Effector memory CD8-positive, alpha-beta T cell (primary cell): ENCODE results near the gene BAHCC1.

Source experiments
- ATAC-seq: fragments of 150-1000 bp; cut with Tn5 transposase; replicated peaks from 2 replicates; pipeline ENCODE4 v1.10.0; 2021; ENCODE audit warnings: mild to moderate bottlenecking, moderate library complexity
- DNase-seq, 3 experiments: peaks; one replicate each; pipeline ENCODE4 v3.0.0; 2021
- H3K27ac Mint-ChIP-seq, 2 donors: one replicate each; pipeline ENCODE4 v1.8.0; 2022; ENCODE audit warnings: mild to moderate bottlenecking in 2 of 2, mixed read lengths in 2 of 2, moderate library complexity in 2 of 2
- H3K27me3 Mint-ChIP-seq, 2 donors: one replicate each; pipeline ENCODE4 v1.8.0; 2022; ENCODE audit warnings: mixed read lengths in 2 of 2
- H3K36me3 Mint-ChIP-seq: one replicate; pipeline ENCODE4 v1.8.0; 2022; ENCODE audit warnings: mild to moderate bottlenecking, moderate library complexity, mixed read lengths; ENCODE audit not compliant: insufficient read depth
- H3K4me1 Mint-ChIP-seq, 2 donors: one replicate each; pipeline ENCODE4 v1.8.0; 2022; ENCODE audit warnings: low read depth in 2 of 2, mixed read lengths in 2 of 2
- H3K4me3 Mint-ChIP-seq, 2 donors: one replicate each; pipeline ENCODE4 v1.8.0; 2022; ENCODE audit warnings: mild to moderate bottlenecking in 2 of 2, mixed read lengths in 2 of 2, moderate library complexity in 2 of 2
- H3K9me3 Mint-ChIP-seq, 2 donors: one replicate each; pipeline ENCODE4 v1.8.0; 2022; ENCODE audit warnings: mixed read lengths in 2 of 2

The BAHCC1 gene

DNA sequence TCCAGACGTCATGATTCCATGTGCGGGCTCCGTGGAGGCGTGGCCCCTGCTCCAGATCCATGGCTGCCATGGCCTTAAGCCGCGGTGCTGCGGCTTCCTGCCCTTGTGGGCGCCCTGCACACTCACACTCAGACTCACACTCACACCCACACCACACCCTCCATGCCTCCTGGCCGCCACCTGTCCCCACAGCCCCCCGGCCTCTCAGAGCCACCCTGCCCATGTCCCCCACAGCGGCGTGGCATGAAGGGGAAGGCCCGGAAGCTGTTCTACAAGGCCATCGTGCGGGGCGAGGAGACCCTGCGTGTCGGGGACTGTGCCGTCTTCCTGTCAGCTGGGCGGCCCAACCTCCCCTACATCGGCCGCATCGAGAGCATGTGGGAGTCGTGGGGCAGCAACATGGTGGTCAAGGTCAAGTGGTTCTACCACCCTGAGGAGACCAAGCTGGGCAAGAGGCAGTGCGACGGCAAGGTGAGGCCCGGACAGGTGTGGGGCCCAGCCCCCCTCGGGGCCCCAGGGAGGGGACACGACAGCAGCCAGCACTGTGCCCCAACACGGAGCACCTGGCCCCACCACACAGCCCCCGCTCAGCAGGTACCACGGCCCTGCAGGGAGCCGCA is 67.4 kb downstream of the BAHCC1 start:
- no peaks in the 10 kb centered on the region for H3K4me1 Mint-ChIP-seq
- H3K4me3 Mint-ChIP-seq: no peak overlapping the region
- H3K27me3 Mint-ChIP-seq: peaks cover 0 to 15% of the 10 kb centered on the region in 2 donors
- no peak for DNase-seq
- H3K27ac Mint-ChIP-seq: no peak overlapping the region
- no peaks in the 10 kb centered on the region for H3K9me3 Mint-ChIP-seq
- ATAC-seq: no peak
- H3K36me3 Mint-ChIP-seq: no peaks in the 10 kb centered on the region

GRCh38 chr17:81463506-81463905 is 68.2 kb downstream of the BAHCC1 start:
- Mint-ChIP-seq H3K4me1 (no peaks in the 10 kb centered on the region), H3K27ac (no peak overlapping the region), H3K27me3 (peaks cover 0 to 15% of the 10 kb centered on the region in 2 donors), H3K4me3 (no peak overlapping the region), H3K9me3 (no peaks in the 10 kb centered on the region), H3K36me3 (no peaks in the 10 kb centered on the region)
- ATAC-seq (no peak), DNase-seq (no peak)

- no peak for DNase-seq
- Mint-ChIP-seq H3K36me3 (no peaks in the 10 kb centered on the region), H3K9me3 (no peaks in the 10 kb centered on the region), H3K27ac (no peak overlapping the region), H3K4me1 (no peaks in the 10 kb centered on the region), H3K4me3 (no peak overlapping the region), H3K27me3 (peaks cover 0 to 15% of the 10 kb centered on the region in 2 donors)
- ATAC-seq: no peak
Observed at GRCh38 chr17:81464586-81464985, 69.3 kb downstream of the BAHCC1 start.

GRCh38 chr17:81465910-81466309 is 70.7 kb downstream of the BAHCC1 start:
- Mint-ChIP-seq H3K36me3 (no peaks in the 10 kb centered on the region), H3K4me3 (no peak overlapping the region), H3K27me3 (peaks cover 0 to 15% of the 10 kb centered on the region in 2 donors), H3K27ac (no peak overlapping the region), H3K9me3 (no peaks in the 10 kb centered on the region), H3K4me1 (no peaks in the 10 kb centered on the region)
- no peak for ATAC-seq
- no peak for DNase-seq

GRCh38 chr17:81466564-81467472 is 71.6 kb downstream of the BAHCC1 start:
- H3K9me3 Mint-ChIP-seq: no peaks in the 10 kb centered on the region
- no peaks in the 10 kb centered on the region for H3K4me1 Mint-ChIP-seq
- no peak overlapping the region for H3K4me3 Mint-ChIP-seq
- peaks cover 0 to 15% of the 10 kb centered on the region in 2 donors for H3K27me3 Mint-ChIP-seq
- no peak for ATAC-seq
- no peak overlapping the region for H3K27ac Mint-ChIP-seq
- DNase-seq: no peak
- no peaks in the 10 kb centered on the region for H3K36me3 Mint-ChIP-seq

DNA sequence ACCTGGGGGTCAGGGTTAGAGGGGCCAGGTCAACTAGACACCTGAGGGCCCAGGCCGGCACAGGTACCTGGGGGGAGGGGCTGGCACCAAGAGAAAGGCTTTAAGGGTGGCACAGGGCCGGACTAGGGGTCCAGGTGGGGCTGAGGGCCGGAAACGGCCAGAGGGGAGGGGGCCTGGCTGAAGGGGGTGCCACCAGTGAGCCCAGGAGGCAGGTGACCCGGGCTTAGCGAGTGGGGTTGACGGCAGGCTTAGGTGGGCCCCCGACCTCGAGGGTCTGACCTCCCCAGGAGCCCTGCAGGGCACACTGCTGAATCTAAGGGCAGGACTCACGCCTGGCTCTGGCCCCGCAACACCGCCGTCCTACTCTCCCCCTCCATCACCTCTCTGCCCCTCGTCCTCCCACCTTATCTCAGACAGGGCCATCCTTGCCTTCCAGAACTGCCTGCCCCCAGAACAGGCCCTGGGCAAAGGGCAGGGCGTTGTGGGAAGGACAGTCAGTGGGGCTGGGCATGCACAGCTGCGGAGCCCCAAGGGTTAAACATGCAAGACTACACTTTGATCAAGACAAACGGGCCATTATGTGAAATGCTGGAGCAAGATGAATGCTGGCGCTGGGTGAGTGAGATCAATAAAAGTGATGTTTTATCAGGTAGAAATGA is 73.0 kb downstream of the BAHCC1 start:
- no peak overlapping the region for H3K27ac Mint-ChIP-seq
- ATAC-seq: no peak
- no peaks in the 10 kb centered on the region for H3K4me1 Mint-ChIP-seq
- H3K9me3 Mint-ChIP-seq: no peaks in the 10 kb centered on the region
- no peaks in the 10 kb centered on the region for H3K36me3 Mint-ChIP-seq
- H3K4me3 Mint-ChIP-seq: no peak overlapping the region
- peaks cover 0 to 15% of the 10 kb centered on the region in 2 donors for H3K27me3 Mint-ChIP-seq
- no peak for DNase-seq

GRCh38 chr17:81468770-81469121 is 73.5 kb downstream of the BAHCC1 start:
- Mint-ChIP-seq H3K9me3 (no peaks in the 10 kb centered on the region), H3K27me3 (peaks cover 0 to 15% of the 10 kb centered on the region in 2 donors), H3K4me3 (no peak overlapping the region), H3K4me1 (no peaks in the 10 kb centered on the region), H3K36me3 (no peaks in the 10 kb centered on the region), H3K27ac (no peak overlapping the region)
- ATAC-seq: no peak
- DNase-seq: no peak

GRCh38 chr17:81469266-81469665 is 74.0 kb downstream of the BAHCC1 start:
- Mint-ChIP-seq H3K9me3 (no peaks in the 10 kb centered on the region), H3K36me3 (no peaks in the 10 kb centered on the region), H3K27me3 (peaks cover 0 to 15% of the 10 kb centered on the region in 2 donors), H3K4me3 (no peak overlapping the region), H3K27ac (no peak overlapping the region), H3K4me1 (no peaks in the 10 kb centered on the region)
- DNase-seq: no peak
- no peak for ATAC-seq

DNA sequence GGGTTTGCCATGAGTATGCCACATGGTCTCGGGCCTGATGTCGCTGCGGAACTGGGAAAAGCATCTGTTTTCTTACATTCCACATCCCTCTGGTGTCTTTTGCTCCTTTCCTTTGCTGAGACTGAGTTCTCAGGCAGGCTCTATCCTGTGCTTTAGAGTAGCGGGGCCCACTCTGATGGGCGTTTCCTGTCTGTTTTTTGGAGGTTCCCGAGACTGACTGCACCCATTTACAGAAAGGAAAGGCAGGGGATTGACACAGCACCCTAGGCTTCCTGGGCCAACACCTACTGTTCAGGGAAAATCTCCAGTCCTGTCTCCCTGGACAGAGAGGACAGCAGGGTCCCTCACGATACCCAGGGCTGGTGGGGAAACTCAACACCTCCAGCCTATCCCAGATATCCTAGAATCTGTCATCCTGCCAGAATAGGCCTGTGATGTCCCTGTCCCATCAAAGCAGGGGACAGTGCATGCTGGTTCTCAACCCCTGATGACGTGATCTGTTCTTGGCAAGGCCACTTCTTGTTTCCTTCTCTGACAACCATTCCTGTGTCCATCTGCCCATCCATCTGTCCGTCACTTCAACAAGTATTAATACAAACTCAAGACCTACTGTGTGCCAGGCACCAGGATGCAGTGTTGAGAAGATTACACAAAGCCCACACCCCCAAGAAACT is 75.2 kb downstream of the BAHCC1 start:
- Mint-ChIP-seq H3K9me3 (no peaks in the 10 kb centered on the region), H3K36me3 (no peaks in the 10 kb centered on the region), H3K4me1 (no peaks in the 10 kb centered on the region), H3K27ac (no peak overlapping the region), H3K27me3 (peaks cover 0 to 10% of the 10 kb centered on the region in 2 donors), H3K4me3 (no peak overlapping the region)
- ATAC-seq (no peak), DNase-seq (no peak)

DNA sequence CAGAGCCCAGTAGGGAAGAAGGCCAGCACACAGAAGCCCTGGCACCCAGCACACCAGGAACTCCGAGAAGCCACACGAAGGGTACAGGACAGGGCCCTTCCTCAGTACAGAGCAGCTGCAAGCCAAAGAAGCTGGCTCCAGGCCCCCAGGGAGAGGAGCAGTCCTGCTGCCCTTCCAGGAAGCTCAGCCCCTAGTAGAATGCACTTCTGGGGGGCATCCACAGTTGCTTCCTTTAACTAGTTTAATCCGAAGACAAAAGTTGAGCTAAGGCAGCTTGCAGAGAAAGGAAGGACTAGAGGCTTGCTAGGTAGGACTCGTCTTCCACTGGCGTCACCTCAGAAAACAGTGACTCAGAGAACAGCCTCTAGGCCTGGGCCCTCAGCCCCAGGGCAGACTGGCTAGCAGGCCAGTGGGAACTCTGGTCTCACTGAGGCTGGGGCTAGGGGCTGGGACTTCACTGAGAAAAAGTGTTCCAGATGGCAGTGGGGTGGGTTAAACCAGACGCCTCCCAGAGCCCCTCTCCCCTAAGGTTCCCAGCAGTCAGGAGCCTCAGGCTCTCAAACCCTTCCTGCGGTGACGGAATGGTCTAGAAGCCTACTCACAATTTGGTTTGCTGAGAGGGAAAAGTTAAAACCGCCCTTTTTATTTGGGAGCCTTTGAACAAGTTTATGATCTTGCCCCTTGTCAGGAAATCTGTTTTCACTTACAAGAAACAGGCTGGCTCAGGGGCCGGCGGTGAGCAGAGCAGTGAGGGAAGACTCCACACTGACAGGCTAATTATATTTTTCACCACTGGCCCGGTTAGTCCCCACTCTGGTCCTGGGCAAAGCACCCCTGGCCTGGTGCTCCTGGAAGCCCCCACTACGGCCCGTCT is 75.9 kb downstream of the BAHCC1 start:
- ATAC-seq (no peak), DNase-seq (no peak)
- Mint-ChIP-seq H3K27ac (no peak overlapping the region), H3K4me3 (no peak overlapping the region), H3K36me3 (no peaks in the 10 kb centered on the region), H3K9me3 (no peaks in the 10 kb centered on the region), H3K27me3 (peaks cover 0 to 6% of the 10 kb centered on the region in 2 donors), H3K4me1 (no peaks in the 10 kb centered on the region)

GRCh38 chr17:81471818-81472456 is 76.7 kb downstream of the BAHCC1 start:
- Mint-ChIP-seq H3K4me1 (no peaks in the 10 kb centered on the region), H3K27me3 (peaks cover 0 to 4% of the 10 kb centered on the region in 2 donors), H3K4me3 (no peak overlapping the region), H3K36me3 (no peaks in the 10 kb centered on the region), H3K27ac (no peak overlapping the region), H3K9me3 (no peaks in the 10 kb centered on the region)
- DNase-seq (no peak), ATAC-seq (no peak)

- ATAC-seq (no peak), DNase-seq (no peak)
- H3K4me1 Mint-ChIP-seq: no peaks in the 10 kb centered on the region
- no peak overlapping the region for H3K27ac Mint-ChIP-seq
- H3K27me3 Mint-ChIP-seq: peaks cover 3 to 15% of the 10 kb centered on the region in 2 donors
- H3K4me3 Mint-ChIP-seq: no peak overlapping the region
- no peaks in the 10 kb centered on the region for H3K9me3 Mint-ChIP-seq
- H3K36me3 Mint-ChIP-seq: no peaks in the 10 kb centered on the region
Observed at GRCh38 chr17:81473019-81473418, 77.8 kb downstream of the BAHCC1 start.
